ENCODE data around the gene SYT13.

Gene SYT13

DNA sequence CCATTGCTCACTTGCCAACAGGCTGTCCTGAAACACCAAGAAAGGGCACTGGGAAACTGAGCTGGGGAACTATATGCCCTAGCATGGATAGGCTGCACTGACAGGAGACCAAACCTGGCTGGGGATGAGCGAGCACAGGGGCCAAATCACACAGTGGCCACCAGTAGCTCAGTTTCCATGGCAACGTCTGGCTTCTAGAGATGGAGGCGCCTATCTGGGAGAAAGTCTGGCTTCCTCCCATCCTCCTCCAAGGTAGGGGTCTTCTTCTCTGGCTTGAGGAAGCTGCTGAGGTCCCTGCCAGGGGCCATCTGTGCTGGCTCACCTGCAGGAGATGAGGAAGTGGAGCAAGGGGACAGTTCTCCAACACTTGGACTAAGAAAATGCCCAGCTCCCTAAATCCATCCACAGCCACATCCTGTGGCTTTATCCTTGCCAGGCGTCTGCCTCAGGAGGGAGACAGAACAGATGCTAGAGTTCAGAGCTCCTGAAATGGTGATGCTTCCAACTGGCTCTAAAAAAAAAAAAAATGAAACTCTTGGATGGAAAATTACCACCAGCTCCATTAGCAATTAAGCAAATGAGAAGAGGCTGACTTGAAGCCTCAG is 48.3 kb downstream of the SYT13 start:
- TF ChIP-seq, protein P1, sequence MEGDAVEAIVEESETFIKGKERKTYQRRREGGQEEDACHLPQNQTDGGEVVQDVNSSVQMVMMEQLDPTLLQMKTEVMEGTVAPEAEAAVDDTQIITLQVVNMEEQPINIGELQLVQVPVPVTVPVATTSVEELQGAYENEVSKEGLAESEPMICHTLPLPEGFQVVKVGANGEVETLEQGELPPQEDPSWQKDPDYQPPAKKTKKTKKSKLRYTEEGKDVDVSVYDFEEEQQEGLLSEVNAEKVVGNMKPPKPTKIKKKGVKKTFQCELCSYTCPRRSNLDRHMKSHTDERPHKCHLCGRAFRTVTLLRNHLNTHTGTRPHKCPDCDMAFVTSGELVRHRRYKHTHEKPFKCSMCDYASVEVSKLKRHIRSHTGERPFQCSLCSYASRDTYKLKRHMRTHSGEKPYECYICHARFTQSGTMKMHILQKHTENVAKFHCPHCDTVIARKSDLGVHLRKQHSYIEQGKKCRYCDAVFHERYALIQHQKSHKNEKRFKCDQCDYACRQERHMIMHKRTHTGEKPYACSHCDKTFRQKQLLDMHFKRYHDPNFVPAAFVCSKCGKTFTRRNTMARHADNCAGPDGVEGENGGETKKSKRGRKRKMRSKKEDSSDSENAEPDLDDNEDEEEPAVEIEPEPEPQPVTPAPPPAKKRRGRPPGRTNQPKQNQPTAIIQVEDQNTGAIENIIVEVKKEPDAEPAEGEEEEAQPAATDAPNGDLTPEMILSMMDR (IDR thresholded peaks at IDR 0.05; ENCODE audit: low read depth, low read length), result no peak
- no peak for DNase-seq (ENCODE audit: extremely low read depth, low read depth)

DNA sequence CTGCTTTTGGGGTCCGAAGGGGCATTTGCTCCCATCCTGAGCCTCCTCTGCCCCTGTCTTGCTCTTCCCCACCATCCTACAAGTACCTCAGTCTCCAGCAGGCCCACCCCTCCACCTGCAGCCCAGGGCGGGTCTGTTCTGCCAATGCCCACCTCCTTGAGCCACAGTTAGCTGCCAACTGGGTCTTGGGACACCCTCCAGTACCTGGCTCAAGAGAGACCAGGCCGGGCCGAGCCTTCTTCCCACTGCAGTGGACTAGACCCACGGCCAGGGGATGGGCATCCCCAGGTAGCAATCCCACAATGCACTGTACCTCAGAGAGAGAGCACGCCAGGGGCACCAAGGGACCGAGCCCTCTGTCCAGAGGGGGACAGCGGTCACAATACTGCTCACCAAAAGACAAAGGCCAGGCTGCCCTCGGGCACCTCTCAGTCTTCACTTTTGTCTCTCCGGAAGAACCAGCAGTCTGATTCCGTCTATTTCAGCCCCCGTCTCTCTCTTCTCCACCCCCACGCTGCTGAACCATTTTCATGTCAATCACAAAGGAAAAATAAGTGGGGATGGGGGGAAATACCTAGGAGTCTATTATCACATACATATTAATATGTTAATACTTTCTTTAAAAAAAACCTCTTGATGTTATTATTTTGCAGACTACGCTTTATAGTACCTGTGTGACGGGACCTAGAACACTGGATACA is 51.7 kb downstream of the SYT13 start:
- no peak for DNase-seq (ENCODE audit: extremely low read depth, low read depth)
- TF ChIP-seq, protein P1 (IDR thresholded peaks at IDR 0.05; ENCODE audit: low read depth, low read length), result no peak

DNA sequence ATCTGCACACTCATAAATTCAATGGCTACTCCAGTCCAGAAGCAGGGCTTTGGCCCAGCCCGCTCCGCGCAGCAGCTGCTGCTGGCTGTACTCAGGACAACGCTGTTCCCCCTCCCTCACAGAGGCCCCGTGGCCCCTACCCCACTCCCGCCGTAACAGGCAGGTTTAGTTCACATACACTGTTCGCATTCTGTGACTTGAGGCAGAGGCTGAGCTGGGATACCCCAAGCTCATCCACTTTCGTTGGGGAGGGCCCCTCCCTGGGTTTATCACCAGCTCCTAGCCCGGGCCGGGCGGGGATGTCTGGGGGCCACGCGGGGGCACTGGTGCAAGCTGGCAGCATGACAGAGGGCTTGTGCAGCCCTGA is 52.4 kb downstream of the SYT13 start:
- TF ChIP-seq, protein P1 (IDR thresholded peaks at IDR 0.05; ENCODE audit: low read depth, low read length), result no peak
- DNase-seq (ENCODE audit: extremely low read depth, low read depth), result no peak

DNA sequence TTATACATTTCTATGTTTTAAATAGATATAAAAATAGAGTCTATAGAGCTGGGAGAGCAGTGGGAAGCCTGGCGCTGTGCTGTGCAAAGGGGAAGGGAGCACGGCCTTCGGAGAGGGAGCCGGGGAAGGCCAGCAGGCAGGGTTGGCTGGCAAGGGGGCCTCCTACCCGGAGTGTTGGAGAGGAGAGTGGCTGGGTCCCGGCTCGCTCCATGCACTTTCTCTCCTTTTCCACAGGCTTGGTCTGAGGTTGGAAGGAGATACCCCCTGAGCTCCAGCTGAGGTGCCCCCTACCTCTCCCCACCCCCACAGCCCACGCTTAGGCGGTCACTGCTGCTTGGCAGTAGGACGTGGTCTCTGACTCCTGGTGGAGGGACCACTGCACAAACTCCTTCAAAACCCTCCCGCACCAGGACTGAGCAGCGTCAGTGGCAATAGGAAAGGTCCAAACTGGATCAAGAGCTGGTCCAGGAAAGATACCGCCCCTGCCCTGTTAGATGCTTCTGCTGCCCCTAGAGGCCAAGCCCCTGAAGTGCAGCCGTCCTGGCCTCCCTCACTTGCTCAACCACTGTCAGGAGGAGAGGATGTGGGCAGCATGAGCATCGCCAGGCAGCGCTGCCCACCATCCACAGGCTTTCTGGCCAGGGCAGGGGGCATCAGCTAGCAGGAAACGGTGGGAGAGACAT is 52.9 kb downstream of the SYT13 start:
- peak; percentile 5 for DNase-seq (ENCODE audit: extremely low read depth, low read depth)
- TF ChIP-seq, protein P1 (IDR thresholded peaks at IDR 0.05; ENCODE audit: low read depth, low read length), result peak; percentile 81

DNA sequence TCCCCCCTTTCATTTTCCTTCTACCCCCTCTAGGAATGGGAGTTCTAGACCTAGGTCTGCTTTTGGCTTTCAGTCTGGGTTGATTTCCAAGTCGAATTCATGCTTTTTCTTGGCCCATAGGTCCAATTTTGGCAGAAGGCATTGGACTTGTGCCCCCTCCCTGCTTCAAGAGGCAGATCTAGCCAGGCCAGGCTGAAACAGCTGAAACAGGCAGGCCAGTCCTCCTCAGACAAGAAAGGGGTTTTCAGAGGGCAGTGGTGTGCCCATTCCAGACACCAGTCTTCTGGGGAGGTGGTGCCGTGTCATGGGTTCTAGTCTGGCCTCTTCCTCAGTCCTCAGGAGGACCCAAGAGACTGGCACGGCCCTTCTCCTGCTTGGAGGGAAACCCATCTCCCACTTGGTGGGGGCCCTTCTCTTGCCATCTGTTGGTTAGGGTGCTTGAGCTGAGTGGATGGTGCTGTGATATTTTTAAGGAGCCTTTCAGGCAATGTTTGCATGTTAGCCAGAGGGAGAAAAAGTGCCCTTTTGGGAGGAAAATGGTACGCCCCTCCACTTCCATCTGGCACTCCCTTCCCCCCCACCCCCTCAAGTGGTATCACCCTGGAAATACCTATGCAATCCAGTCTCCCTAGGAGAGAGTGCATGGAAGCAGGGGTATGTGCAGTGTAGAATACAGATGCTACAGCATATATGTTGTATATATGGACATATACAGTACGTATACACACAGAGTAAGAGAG is 53.6 kb downstream of the SYT13 start:
- no peak for DNase-seq (ENCODE audit: extremely low read depth, low read depth)
- TF ChIP-seq, protein P1 (IDR thresholded peaks at IDR 0.05; ENCODE audit: low read depth, low read length), result no peak

DNA sequence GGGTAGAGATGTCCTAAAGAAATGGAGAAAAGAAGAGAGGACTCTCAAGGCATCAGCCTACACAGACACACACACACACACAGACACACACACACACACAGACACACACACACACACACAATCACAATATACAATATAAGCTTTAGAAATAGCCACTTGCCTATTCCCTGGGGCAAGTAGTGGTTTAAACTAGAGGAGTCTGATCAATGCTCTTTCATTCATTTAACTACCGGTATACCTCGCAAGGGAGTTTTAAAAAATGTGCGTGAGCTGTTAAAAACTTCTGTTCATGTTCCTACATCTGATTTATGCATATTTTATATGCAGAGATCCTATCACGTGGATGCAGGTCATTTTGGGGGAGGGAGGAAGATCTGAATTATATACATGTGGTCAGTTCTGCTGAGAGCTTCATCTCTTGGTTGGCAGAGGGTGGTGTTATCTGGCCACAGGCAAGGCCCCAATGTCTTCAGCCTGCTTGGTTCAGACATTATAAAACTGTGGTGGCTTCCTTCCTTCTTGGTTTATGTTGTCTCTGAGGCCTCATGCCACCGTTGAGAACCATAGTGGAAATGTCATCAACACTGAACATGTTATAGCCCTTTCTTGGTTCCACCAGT is 56.6 kb downstream of the SYT13 start:
- no peak for DNase-seq (ENCODE audit: extremely low read depth, low read depth)
- TF ChIP-seq, protein P1 (IDR thresholded peaks at IDR 0.05; ENCODE audit: low read depth, low read length), result no peak
